Mammary epithelial cell (primary cell): ENCODE measurements around the gene RPGRIP1.

Experiments
- EZH2 ChIP-seq: IDR thresholded peaks from 2 replicates; pipeline ENCODE4 v1.6.1; 2012; ENCODE audit warnings: low read length, inconsistent platforms, borderline replicate concordance
- TF ChIP-seq, protein P1 (sequence below), 2 donors: IDR thresholded peaks in 1 of 2; conservative IDR thresholded peaks in 1 of 2; 2 replicates each; pipeline ENCODE4 v1.5.1; 2011 to 2012; ENCODE audit warnings: inconsistent platforms in 2 of 2, low read length in 2 of 2, mild to moderate bottlenecking in 2 of 2, control low read depth in 1 of 2, low read depth in 1 of 2; ENCODE audit not compliant: insufficient read depth in 1 of 2; ENCODE audit errors: extremely low read depth in 1 of 2

DNA sequence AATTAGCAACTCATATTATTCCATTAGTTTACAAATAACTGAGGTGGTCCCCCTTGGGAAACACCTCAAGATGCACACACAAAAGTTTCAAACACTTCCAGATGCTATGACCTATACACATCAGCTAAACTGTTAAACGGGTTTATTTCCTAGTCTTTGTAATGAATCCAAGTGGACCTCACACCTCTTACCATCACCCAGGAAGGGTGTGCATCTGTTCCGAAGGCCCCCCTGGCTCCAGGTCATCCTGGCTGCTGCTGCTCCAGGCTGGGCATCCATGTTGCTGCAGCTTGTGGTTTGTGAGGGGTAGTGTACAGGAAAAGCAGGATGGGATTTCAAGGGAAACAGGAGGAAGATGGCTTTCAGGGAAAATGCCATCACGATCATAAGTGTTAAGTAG is 17.5 kb upstream of the RPGRIP1 start:
- TF ChIP-seq, protein P1, sequence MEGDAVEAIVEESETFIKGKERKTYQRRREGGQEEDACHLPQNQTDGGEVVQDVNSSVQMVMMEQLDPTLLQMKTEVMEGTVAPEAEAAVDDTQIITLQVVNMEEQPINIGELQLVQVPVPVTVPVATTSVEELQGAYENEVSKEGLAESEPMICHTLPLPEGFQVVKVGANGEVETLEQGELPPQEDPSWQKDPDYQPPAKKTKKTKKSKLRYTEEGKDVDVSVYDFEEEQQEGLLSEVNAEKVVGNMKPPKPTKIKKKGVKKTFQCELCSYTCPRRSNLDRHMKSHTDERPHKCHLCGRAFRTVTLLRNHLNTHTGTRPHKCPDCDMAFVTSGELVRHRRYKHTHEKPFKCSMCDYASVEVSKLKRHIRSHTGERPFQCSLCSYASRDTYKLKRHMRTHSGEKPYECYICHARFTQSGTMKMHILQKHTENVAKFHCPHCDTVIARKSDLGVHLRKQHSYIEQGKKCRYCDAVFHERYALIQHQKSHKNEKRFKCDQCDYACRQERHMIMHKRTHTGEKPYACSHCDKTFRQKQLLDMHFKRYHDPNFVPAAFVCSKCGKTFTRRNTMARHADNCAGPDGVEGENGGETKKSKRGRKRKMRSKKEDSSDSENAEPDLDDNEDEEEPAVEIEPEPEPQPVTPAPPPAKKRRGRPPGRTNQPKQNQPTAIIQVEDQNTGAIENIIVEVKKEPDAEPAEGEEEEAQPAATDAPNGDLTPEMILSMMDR (conservative IDR thresholded peaks at IDR 0.05 in 1 of 2, IDR thresholded peaks at IDR 0.05 in 1 of 2; ENCODE audit: extremely low read depth in 1 of 2, insufficient read depth in 1 of 2, low read depth in 1 of 2, low read length in 2 of 2) = no peak
- TF ChIP-seq EZH2 = no peak
